ENCODE measurements around the gene SMYD3. TPM values are rescaled to one million over a fixed set of nuclear protein-coding genes. Genes with fewer than 3 reads are reported as not detected.

Gene SMYD3
- total and polyA plus RNA-seq, 2 of the 4 experiments (the other 2 are of a cell fraction): 26.5 to 37.6 TPM

- no peak overlapping the region for H2BK20ac ChIP-seq (ENCODE audit: low read depth, low read length)
- H2AK5ac ChIP-seq (ENCODE audit: low read depth, low read length): peak overlapping the region; percentile 36
- H2BK15ac ChIP-seq (ENCODE audit: low read depth, low read length): no peak overlapping the region; the same call in 1 of the 3 replicates
- H3K36me3 ChIP-seq (ENCODE audit: control insufficient read depth, insufficient read depth, low read length): no peaks in the 10 kb centered on the region
- H2BK5ac ChIP-seq (ENCODE audit: low read depth, low read length, poor library complexity, severe bottlenecking): no peak overlapping the region
- dilution Hi-C loops (cut with HindIII; ENCODE audit: low sequenced_read_pairs, unreplicated experiment): no loop called here
- no CpG with 5 or more reads among the region's 9 CpGs for WGBS, 2 experiments (ENCODE audit: extremely low coverage in 2 of 2, insufficient read length in 1 of 2)
- CTCF ChIA-PET: interaction anchor here (0.6 kb wide), 1 partner anchor 16 kb away, joined by 3 read pairs; no protein-coding TSS in a partner anchor
- H3K14ac ChIP-seq (replicated peaks; ENCODE audit: low read depth, low read length): no peak overlapping the region
- H3K9ac ChIP-seq (ENCODE audit: low read depth, low read length): no peak overlapping the region
- TF ChIP-seq NFE2L2 (IDR thresholded peaks at IDR 0.05; ENCODE audit: low read depth, low read length): no peak
- TF ChIP-seq SMC3 (IDR thresholded peaks at IDR 0.05; ENCODE audit: low read depth, low read length): no peak
- no peak for TF ChIP-seq RCOR1 (IDR thresholded peaks at IDR 0.05; ENCODE audit: insufficient replicate concordance, low read length)
- no peak for TF ChIP-seq FOS (IDR thresholded peaks at IDR 0.05; ENCODE audit: low read depth, low read length)
- no peak for TF ChIP-seq BHLHE40 (IDR thresholded peaks at IDR 0.05; ENCODE audit: low read depth, low read length)
- TF ChIP-seq RFX5 (IDR thresholded peaks at IDR 0.05; ENCODE audit: low read depth, low read length): no peak
- no peak for TF ChIP-seq MAFK (IDR thresholded peaks at IDR 0.05; ENCODE audit: low read depth, low read length)
- TF ChIP-seq ELK1 (IDR thresholded peaks at IDR 0.05; ENCODE audit: borderline replicate concordance, low read depth, low read length): no peak
- H4K20me1 ChIP-seq (ENCODE audit: insufficient read depth, low read length): no peaks in the 10 kb centered on the region
- H3K9me1 ChIP-seq (ENCODE audit: insufficient read depth, low read length): peaks cover 8% of the 10 kb centered on the region
- H4K5ac ChIP-seq (ENCODE audit: low read depth, low read length): peak overlapping the region; percentile 50; the same call in 1 of the 2 replicates
- no peaks in the 10 kb centered on the region for H3K79me1 ChIP-seq (ENCODE audit: low read depth in 1 of 2, low read length in 2 of 2)
- H3K4me1 ChIP-seq (ENCODE audit: control insufficient read depth, insufficient read depth, low read length): peaks cover 18% of the 10 kb centered on the region
- ATAC-seq (ENCODE audit: low read depth) (no peak), DNase-seq (no peak)
- H2BK120ac ChIP-seq (ENCODE audit: low read depth, low read length): no peak overlapping the region
- H3K56ac ChIP-seq (ENCODE audit: extremely low read depth, insufficient read depth, low read length): no peak overlapping the region
- in situ Hi-C loops (cut with MboI; ENCODE audit: low sequenced_read_pairs): no loop called here
- POLR2A ChIA-PET (ENCODE audit: unreplicated experiment): no interaction called here
- no peaks in the 10 kb centered on the region for H3K9me3 ChIP-seq (ENCODE audit: control insufficient read depth, insufficient read depth, low read length)
- H3K27ac ChIP-seq (ENCODE audit: insufficient read depth, low read length): no peak overlapping the region
- H4K8ac ChIP-seq (ENCODE audit: low read depth in 2 of 2, low read length in 2 of 2): peak overlapping the region in 1 of 2 experiments; percentile 33; a peak in 2 of 4 replicates
- H4K91ac ChIP-seq (ENCODE audit: insufficient read depth, low read depth, low read length): peak overlapping the region; percentile 21; the same call in 1 of the 2 replicates
- intact Hi-C loops (cut with micrococcal nuclease): loop anchor here (5.0 to 10.0 kb wide), 2 partner anchors 206 to 648 kb away; partner anchors contain the start of gene KIF26B
- no peaks in the 10 kb centered on the region for H3K27me3 ChIP-seq (ENCODE audit: control insufficient read depth, insufficient read depth, low read length)
- no TSS peak for BruUV-seq (replicated peaks)
- H3K4ac ChIP-seq (ENCODE audit: low read depth, low read length): no peak overlapping the region
- no peak overlapping the region for H3K4me3 ChIP-seq (ENCODE audit: insufficient read depth, low read depth, low read length)
- no peak overlapping the region for H2AK9ac ChIP-seq (replicated peaks; ENCODE audit: low read depth, low read length, poor library complexity)
- no peak overlapping the region for H3K4me2 ChIP-seq (ENCODE audit: low read depth, low read length)
- no peak overlapping the region for H3K23ac ChIP-seq (ENCODE audit: low read depth, low read length)
- peak overlapping the region; percentile 88; the same call in 1 of the 2 replicates for H3K18ac ChIP-seq (ENCODE audit: low read depth, low read length)
- no peak overlapping the region for H2AFZ ChIP-seq (replicated peaks; ENCODE audit: low read length, poor library complexity)
Observed at GRCh38 chr1:245802941-245803665, 704.0 kb downstream of the SMYD3 start.
